Fibroblast of lung (primary cell): ENCODE results near the gene HDLBP. TPM values are rescaled to one million over a fixed set of nuclear protein-coding genes. Genes with fewer than 3 reads are reported as not detected.

Experiments
- DNase-seq, 2 donors: peaks; one replicate each; pipeline versions ENCODE4 v3.0.0 to v3.0.0-alpha.2; 2010; ENCODE audit warnings: low read depth in 2 of 2
- H2AFZ ChIP-seq: 2 replicates; pipeline ENCODE4 v1.5.1; 2012; ENCODE audit warnings: low read length, control low read depth, inconsistent platforms
- H3K27ac ChIP-seq: 2 replicates; pipeline ENCODE4 v1.5.1; 2011; ENCODE audit warnings: low read length, control low read depth; ENCODE audit not compliant: insufficient read depth
- H3K27me3 ChIP-seq: 2 replicates; pipeline ENCODE4 v1.5.1; 2011; ENCODE audit warnings: mild to moderate bottlenecking, low read length; ENCODE audit not compliant: control insufficient read depth, insufficient read depth
- H3K36me3 ChIP-seq: 2 replicates; pipeline ENCODE4 v1.5.1; 2011; ENCODE audit warnings: low read length; ENCODE audit not compliant: control insufficient read depth, insufficient read depth
- H3K4me1 ChIP-seq: 2 replicates; pipeline ENCODE4 v1.5.1; 2011; ENCODE audit warnings: low read length; ENCODE audit not compliant: control insufficient read depth, insufficient read depth; ENCODE audit errors: extremely low read depth
- H3K4me2 ChIP-seq: 2 replicates; pipeline ENCODE4 v1.5.1; 2011; ENCODE audit warnings: low read length, control low read depth; ENCODE audit not compliant: insufficient read depth; ENCODE audit errors: extremely low read depth
- H3K4me3 ChIP-seq, 4 experiments: fragments of 200-600 bp in 1 of 4; sonication (generic) in 1 of 4; replicated peaks in 1 of 4; 2 replicates each; pipeline ENCODE4 v1.5.1; 2011 to 2016; ENCODE audit warnings: low read length in 4 of 4, low read depth in 3 of 4, mild to moderate bottlenecking in 3 of 4, control low read depth in 2 of 4, inconsistent platforms in 1 of 4, mixed read lengths in 1 of 4; ENCODE audit not compliant: insufficient read depth in 1 of 4; ENCODE audit errors: control extremely low read depth in 1 of 4
- H3K79me2 ChIP-seq: 2 replicates; pipeline ENCODE4 v1.5.1; 2012; ENCODE audit warnings: mild to moderate bottlenecking, low read length, inconsistent platforms; ENCODE audit not compliant: control insufficient read depth, insufficient read depth
- H3K9ac ChIP-seq: 2 replicates; pipeline ENCODE4 v1.5.1; 2011; ENCODE audit warnings: mild to moderate bottlenecking, low read length, control low read depth; ENCODE audit not compliant: insufficient read depth
- H3K9me3 ChIP-seq: 2 replicates; pipeline ENCODE4 v1.5.1; 2012; ENCODE audit warnings: low read depth, low read length; ENCODE audit not compliant: control insufficient read depth, insufficient read depth
- H4K20me1 ChIP-seq: 2 replicates; pipeline ENCODE4 v1.5.1; 2011; ENCODE audit warnings: low read length; ENCODE audit not compliant: control insufficient read depth, insufficient read depth; ENCODE audit errors: extremely low read depth
- EZH2 ChIP-seq: IDR thresholded peaks from 2 replicates; pipeline ENCODE4 v1.5.1; 2012; ENCODE audit warnings: low read length, control low read depth, mild to moderate bottlenecking; ENCODE audit errors: missing control alignments
- polyA plus RNA-seq, 2 donors: library from polyadenylated mRNA; depleted of rRNA in 1 of 2; stranded (reverse) in 1 of 2; unstranded in 1 of 2; fragments of >200 nt; gene quantifications; 2 replicates each; pipeline ENCODE4 v1.2.1, GENCODE V29; 2011 to 2012; ENCODE audit warnings: missing spikeins in 1 of 2
- total RNA-seq: library from RNA; depleted of rRNA; stranded (reverse); fragments of >200 nt; gene quantifications from 2 replicates; pipeline ENCODE4 v1.2.1, GENCODE V29; 2014
- TF ChIP-seq, protein P1 (sequence below), 2 donors: IDR thresholded peaks in 1 of 2; conservative IDR thresholded peaks in 1 of 2; 1 replicate in 1 of 2; 2 replicates in 1 of 2; pipeline ENCODE4 v1.5.1; 2011 to 2012; ENCODE audit warnings: low read length in 2 of 2, control low read depth in 1 of 2, inconsistent platforms in 1 of 2, low read depth in 1 of 2, mild to moderate bottlenecking in 1 of 2

HDLBP gene
- total and polyA plus RNA-seq, 2 donors (not counting 1 experiment from before 2014, with no cell fraction given): 626 to 1,354 TPM

DNA sequence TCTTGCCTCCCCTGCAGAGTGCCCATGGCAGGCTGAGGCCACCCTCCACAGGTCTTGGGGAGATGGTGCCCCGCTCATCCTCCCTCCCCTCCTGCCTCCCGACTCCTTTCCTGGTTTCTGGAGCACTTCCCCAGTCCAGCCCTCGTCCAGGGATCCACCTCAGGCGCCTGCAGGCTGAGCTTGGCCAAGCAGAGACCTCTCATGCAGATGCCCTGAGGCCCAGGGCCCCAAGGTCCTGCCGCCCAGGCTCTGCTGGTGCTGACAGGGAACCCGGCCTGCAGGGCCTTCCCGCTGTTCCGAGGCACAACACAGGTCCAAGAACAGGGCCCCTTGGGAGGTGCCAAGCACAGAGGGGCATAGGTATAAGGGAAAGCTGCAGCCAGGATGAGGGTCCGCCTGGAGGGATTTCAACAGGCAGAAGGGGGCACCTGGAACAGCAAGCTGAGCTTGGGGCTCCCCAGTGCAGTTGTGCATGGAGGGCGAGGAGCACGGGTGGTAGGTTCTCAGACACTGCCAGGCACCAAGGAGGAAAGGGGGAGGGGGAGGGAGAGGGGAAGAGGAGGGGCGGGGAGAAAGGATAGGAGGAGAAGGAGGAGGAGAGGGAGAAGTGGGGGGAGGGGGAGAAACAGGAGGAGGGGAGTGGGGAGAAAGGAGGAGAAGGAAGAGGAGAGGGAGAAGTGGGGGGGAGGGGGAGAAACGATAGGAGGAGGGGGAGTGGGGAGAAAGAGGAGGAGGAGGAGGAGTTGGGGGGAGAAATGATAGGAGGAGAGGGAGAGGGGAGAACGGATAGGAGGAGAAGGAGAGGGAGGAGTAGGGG lies 128.2 kb downstream of the HDLBP start:
- TF ChIP-seq, protein P1, sequence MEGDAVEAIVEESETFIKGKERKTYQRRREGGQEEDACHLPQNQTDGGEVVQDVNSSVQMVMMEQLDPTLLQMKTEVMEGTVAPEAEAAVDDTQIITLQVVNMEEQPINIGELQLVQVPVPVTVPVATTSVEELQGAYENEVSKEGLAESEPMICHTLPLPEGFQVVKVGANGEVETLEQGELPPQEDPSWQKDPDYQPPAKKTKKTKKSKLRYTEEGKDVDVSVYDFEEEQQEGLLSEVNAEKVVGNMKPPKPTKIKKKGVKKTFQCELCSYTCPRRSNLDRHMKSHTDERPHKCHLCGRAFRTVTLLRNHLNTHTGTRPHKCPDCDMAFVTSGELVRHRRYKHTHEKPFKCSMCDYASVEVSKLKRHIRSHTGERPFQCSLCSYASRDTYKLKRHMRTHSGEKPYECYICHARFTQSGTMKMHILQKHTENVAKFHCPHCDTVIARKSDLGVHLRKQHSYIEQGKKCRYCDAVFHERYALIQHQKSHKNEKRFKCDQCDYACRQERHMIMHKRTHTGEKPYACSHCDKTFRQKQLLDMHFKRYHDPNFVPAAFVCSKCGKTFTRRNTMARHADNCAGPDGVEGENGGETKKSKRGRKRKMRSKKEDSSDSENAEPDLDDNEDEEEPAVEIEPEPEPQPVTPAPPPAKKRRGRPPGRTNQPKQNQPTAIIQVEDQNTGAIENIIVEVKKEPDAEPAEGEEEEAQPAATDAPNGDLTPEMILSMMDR (conservative IDR thresholded peaks at IDR 0.05 in 1 of 2, IDR thresholded peaks at IDR 0.05 in 1 of 2; ENCODE audit: low read depth in 1 of 2, low read length in 2 of 2): no peak
- TF ChIP-seq EZH2: no peak
- Histone ChIP-seq H3K4me1 (no peaks in the 10 kb centered on the region), H4K20me1 (no peaks in the 10 kb centered on the region), H3K27ac (no peak overlapping the region), H3K36me3 (peaks cover 6% of the 10 kb centered on the region), H3K4me3 (no peak overlapping the region), H3K9ac (no peak overlapping the region), H3K4me2 (no peak overlapping the region), H3K9me3 (no peaks in the 10 kb centered on the region), H3K79me2 (no peaks in the 10 kb centered on the region), H2AFZ (no peak overlapping the region), H3K27me3 (no peaks in the 10 kb centered on the region)
- DNase-seq: no peak

DNA sequence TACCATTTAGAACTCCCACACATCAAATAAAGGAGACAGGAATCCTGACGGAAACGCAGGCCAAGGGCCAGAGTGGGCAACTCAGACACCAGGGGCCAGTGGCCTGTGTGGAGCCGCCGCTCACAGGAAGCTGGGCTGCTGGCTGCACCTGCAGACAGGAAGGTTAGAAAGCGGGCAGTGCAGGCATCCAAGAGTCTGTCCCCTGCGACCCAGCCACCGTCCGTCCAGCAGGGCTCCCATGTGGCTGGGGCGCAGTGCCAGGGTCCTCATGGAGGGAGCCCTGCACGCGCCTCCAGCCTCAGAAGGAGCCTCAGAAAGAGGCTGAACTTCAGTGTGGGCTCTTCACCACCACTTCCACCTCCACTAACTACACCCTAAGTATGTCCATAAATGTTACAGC lies 129.5 kb downstream of the HDLBP start:
- H3K4me1 ChIP-seq: no peaks in the 10 kb centered on the region
- no peak overlapping the region for H3K9ac ChIP-seq
- H3K27me3 ChIP-seq: no peaks in the 10 kb centered on the region
- H3K4me3 ChIP-seq: no peak overlapping the region
- TF ChIP-seq, protein P1 (conservative IDR thresholded peaks at IDR 0.05 in 1 of 2, IDR thresholded peaks at IDR 0.05 in 1 of 2; ENCODE audit: low read depth in 1 of 2, low read length in 2 of 2): no peak
- no peak for TF ChIP-seq EZH2
- H3K36me3 ChIP-seq: peaks cover 6% of the 10 kb centered on the region
- no peaks in the 10 kb centered on the region for H4K20me1 ChIP-seq
- H3K9me3 ChIP-seq: no peaks in the 10 kb centered on the region
- no peak overlapping the region for H3K27ac ChIP-seq
- no peak overlapping the region for H3K4me2 ChIP-seq
- no peak overlapping the region for H2AFZ ChIP-seq
- no peak for DNase-seq
- H3K79me2 ChIP-seq: no peaks in the 10 kb centered on the region

DNA sequence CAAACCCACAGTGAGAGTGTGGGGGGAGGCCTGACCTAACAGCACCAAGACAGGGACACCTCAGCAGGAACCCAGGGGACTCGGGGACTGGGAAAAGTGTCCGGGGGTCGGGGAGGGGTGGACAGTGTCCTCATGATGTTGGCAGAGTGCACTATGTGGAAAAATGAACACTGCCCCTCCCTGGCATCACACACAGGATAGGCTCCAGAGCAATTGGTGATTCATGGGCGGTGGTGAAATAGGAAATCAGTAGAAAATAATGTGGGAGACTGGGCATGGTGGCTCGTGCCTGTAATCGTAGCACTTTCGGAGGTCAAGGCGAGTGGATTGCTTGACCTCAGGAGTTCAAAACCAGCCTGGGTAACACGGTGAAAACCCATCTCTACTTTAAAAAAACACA lies 130.6 kb downstream of the HDLBP start:
- no peaks in the 10 kb centered on the region for H3K79me2 ChIP-seq
- H3K9me3 ChIP-seq: no peaks in the 10 kb centered on the region
- H3K27me3 ChIP-seq: no peaks in the 10 kb centered on the region
- no peak for DNase-seq
- TF ChIP-seq, protein P1 (conservative IDR thresholded peaks at IDR 0.05 in 1 of 2, IDR thresholded peaks at IDR 0.05 in 1 of 2; ENCODE audit: low read depth in 1 of 2, low read length in 2 of 2): no peak
- no peak for TF ChIP-seq EZH2
- H3K4me1 ChIP-seq: no peaks in the 10 kb centered on the region
- H4K20me1 ChIP-seq: no peaks in the 10 kb centered on the region
- H3K4me3 ChIP-seq: no peak overlapping the region
- no peak overlapping the region for H3K9ac ChIP-seq
- no peak overlapping the region for H2AFZ ChIP-seq
- peaks cover 6% of the 10 kb centered on the region for H3K36me3 ChIP-seq
- no peak overlapping the region for H3K4me2 ChIP-seq
- H3K27ac ChIP-seq: no peak overlapping the region
